Prostate gland (tissue), 2 donors: ENCODE results near the gene RALA.

Source experiments
- POLR2A ChIP-seq: fragments of 450-650 bp; IDR thresholded peaks from one replicate; pipeline ENCODE4 v1.6.1; 2016; ENCODE audit warnings: antibody characterized with exemption, mild to moderate bottlenecking
- TF ChIP-seq, protein P1 (sequence below), 4 experiments: fragments of 200-600 bp in 2 of 4; fragments of 450-650 bp in 2 of 4; sonication (generic) in 2 of 4; IDR thresholded peaks; 1 replicate in 3 of 4; 2 replicates in 1 of 4; pipeline ENCODE4 v1.5.1; 2016 to 2019; ENCODE audit warnings: antibody characterized with exemption in 4 of 4, mild to moderate bottlenecking in 2 of 4, moderate library complexity in 2 of 4

DNA sequence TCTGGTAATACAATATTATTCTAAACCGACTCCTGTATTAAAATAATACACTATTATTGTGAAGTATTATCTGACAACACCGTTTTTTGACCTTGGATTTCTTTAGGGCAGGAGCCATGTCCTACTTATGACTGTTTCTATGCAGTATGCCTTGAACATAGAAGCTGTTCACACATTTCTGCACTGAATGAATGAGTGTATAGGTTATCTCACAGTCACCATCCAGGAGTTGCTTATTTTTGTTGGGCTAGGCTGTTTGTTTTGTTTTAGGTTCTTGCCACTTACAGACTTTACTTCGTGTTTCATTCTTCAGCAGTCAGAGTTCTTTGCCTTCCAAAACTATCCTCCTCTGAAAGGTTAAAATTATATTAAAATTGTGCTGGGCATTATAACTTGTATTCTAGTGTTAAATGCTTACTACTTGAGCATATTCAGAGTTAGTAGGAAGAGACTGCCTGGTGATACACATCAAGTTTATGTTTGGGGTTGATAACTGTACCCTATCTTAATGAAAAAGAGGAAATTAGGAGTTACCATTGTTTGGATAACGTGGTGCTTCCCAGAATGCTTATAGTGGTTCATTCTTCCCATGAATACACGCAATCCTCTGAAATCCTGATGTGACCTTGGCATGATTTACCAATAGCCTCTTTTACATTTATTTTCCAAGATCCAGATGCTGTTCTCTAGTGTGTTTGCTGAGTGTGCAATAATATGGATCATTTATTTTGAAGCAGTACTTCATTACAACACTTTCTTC, 1.7 kb downstream of the RALA start:
- no peak for TF ChIP-seq POLR2A
- TF ChIP-seq, protein P1, sequence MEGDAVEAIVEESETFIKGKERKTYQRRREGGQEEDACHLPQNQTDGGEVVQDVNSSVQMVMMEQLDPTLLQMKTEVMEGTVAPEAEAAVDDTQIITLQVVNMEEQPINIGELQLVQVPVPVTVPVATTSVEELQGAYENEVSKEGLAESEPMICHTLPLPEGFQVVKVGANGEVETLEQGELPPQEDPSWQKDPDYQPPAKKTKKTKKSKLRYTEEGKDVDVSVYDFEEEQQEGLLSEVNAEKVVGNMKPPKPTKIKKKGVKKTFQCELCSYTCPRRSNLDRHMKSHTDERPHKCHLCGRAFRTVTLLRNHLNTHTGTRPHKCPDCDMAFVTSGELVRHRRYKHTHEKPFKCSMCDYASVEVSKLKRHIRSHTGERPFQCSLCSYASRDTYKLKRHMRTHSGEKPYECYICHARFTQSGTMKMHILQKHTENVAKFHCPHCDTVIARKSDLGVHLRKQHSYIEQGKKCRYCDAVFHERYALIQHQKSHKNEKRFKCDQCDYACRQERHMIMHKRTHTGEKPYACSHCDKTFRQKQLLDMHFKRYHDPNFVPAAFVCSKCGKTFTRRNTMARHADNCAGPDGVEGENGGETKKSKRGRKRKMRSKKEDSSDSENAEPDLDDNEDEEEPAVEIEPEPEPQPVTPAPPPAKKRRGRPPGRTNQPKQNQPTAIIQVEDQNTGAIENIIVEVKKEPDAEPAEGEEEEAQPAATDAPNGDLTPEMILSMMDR (IDR thresholded peaks at IDR 0.05), result no peak
